GM13977 (cell line): ENCODE data around the gene CPTP.

Source experiments
- DNase-seq: peaks from one replicate; pipeline ENCODE4 v3.0.0; 2012; ENCODE audit warnings: low spot score
- CTCF ChIP-seq: IDR thresholded peaks from 2 replicates; pipeline ENCODE4 v1.5.1; 2012; ENCODE audit warnings: mild to moderate bottlenecking, control low read depth; ENCODE audit not compliant: insufficient read depth; ENCODE audit errors: extremely low read depth, missing control alignments
- in situ Hi-C: fragments of 300-500 bp; cut with MboI; formaldehyde crosslinking; loops from one replicate; pipeline ENCODE4 v1.12.0; 2022; ENCODE audit warnings: low sequenced_read_pairs, low pct_unique_long_range_greater_than_20kb, mixed read lengths, inconsistent platforms; ENCODE audit not compliant: unreplicated experiment

Gene CPTP

GRCh38 chr1:1332774-1333480, 8.3 kb downstream of the CPTP start:
- DNase-seq: no peak
- in situ Hi-C loops: no loop called here
- TF ChIP-seq CTCF: no peak

- in situ Hi-C loops: no loop called here
- no peak for TF ChIP-seq CTCF
- no peak for DNase-seq
Observed at GRCh38 chr1:1333551-1334241, 9.1 kb downstream of the CPTP start.

GRCh38 chr1:1334835-1335234, 10.2 kb downstream of the CPTP start:
- no peak for DNase-seq
- in situ Hi-C loops: no loop called here
- TF ChIP-seq CTCF: no peak

- TF ChIP-seq CTCF: no peak
- no peak for DNase-seq
- in situ Hi-C loops: no loop called here
Observed at GRCh38 chr1:1335283-1335682, 10.7 kb downstream of the CPTP start.

- in situ Hi-C loops: no loop called here
- no peak for DNase-seq
- TF ChIP-seq CTCF: no peak
Observed at GRCh38 chr1:1335792-1336248, 11.2 kb downstream of the CPTP start.

GRCh38 chr1:1336446-1336845, 11.8 kb downstream of the CPTP start:
- in situ Hi-C loops: no loop called here
- no peak for TF ChIP-seq CTCF
- no peak for DNase-seq
